HepG2 (cell line): ENCODE results near the gene CBLC. TPM values are rescaled to one million over a fixed set of nuclear protein-coding genes. Genes with fewer than 3 reads are reported as not detected.

ENCODE experiments used
- ARID4A ChIP-seq: sonication (generic); formaldehyde crosslinking; IDR thresholded peaks from 2 replicates; pipeline ENCODE4 v1.5.0; 2020; ENCODE audit warnings: mild to moderate bottlenecking, missing genetic modification reagents, borderline replicate concordance
- ASH2L ChIP-seq: fragments of 300-600, 200-600 bp; sonication (generic); IDR thresholded peaks from 2 replicates; pipeline ENCODE4 v1.7.0; 2017; ENCODE audit warnings: low read depth, mild to moderate bottlenecking, moderate library complexity, mixed read lengths, low read length; ENCODE audit not compliant: insufficient read length
- CREB3 ChIP-seq: sonication (generic); formaldehyde crosslinking; IDR thresholded peaks from 2 replicates; pipeline ENCODE4 v1.5.0; 2020; ENCODE audit warnings: missing genetic modification reagents
- E2F1 ChIP-seq: sonication (generic); formaldehyde crosslinking; IDR thresholded peaks from 2 replicates; pipeline ENCODE4 v1.5.0; 2020; ENCODE audit warnings: missing genetic modification reagents
- ETV6 ChIP-seq: sonication (generic); formaldehyde crosslinking; conservative IDR thresholded peaks from 2 replicates; pipeline ENCODE4 v1.4.0; 2020; ENCODE audit warnings: missing genetic modification reagents
- GABPB1 ChIP-seq: IDR thresholded peaks from 2 replicates; pipeline ENCODE4 v1.6.1; 2016; ENCODE audit warnings: mild to moderate bottlenecking, missing genetic modification reagents, moderate library complexity, missing compliant biosample characterization
- HMGXB4 ChIP-seq, 2 experiments: sonication (generic) in 1 of 2; formaldehyde crosslinking in 1 of 2; IDR thresholded peaks; 2 replicates each; pipeline versions ENCODE4 v1.4.0 to v1.6.1; 2018 to 2020; ENCODE audit warnings: missing genetic modification reagents in 2 of 2, borderline replicate concordance in 1 of 2, low read depth in 1 of 2, mild to moderate bottlenecking in 1 of 2, missing biosample characterization in 1 of 2
- HOXA5 ChIP-seq: sonication (generic); formaldehyde crosslinking; IDR thresholded peaks from 2 replicates; pipeline ENCODE4 v1.4.0; 2020; ENCODE audit warnings: missing genetic modification reagents
- KDM5B ChIP-seq: sonication (generic); formaldehyde crosslinking; IDR thresholded peaks from 2 replicates; pipeline ENCODE4 v1.4.0; 2020; ENCODE audit warnings: missing genetic modification reagents, mild to moderate bottlenecking, borderline replicate concordance
- MAX ChIP-seq: IDR thresholded peaks from 2 replicates; pipeline ENCODE4 v1.6.1; 2012; ENCODE audit warnings: inconsistent platforms
- RAD21 ChIP-seq: fragments of 450-650 bp; formaldehyde crosslinking; IDR thresholded peaks from 2 replicates; pipeline ENCODE4 v1.5.0; 2020; ENCODE audit warnings: mild to moderate bottlenecking
- TAF1 ChIP-seq: sonication (generic); formaldehyde crosslinking; IDR thresholded peaks from 2 replicates; pipeline ENCODE4 v1.4.0; 2020; ENCODE audit warnings: missing genetic modification reagents
- TEAD3 ChIP-seq: optimal IDR thresholded peaks from 2 replicates; pipeline ENCODE3; 2016; ENCODE audit warnings: borderline replicate concordance
- ZBTB33 ChIP-seq: sonication (generic); formaldehyde crosslinking; IDR thresholded peaks from 2 replicates; pipeline ENCODE4 v1.4.0; 2020; ENCODE audit warnings: missing genetic modification reagents
- ZFP91 ChIP-seq: sonication (generic); formaldehyde crosslinking; IDR thresholded peaks from 2 replicates; pipeline ENCODE4 v1.9.0; 2022; ENCODE audit warnings: missing genetic modification reagents, mild to moderate bottlenecking, borderline replicate concordance
- polyA plus RNA-seq, 8 experiments: library from polyadenylated mRNA; depleted of rRNA in 3 of 8; stranded (reverse) in 7 of 8; unstranded in 1 of 8; fragments of >200 nt; fragmentation: Illumina TruSeq in 4 of 8; extraction: Trizol in 4 of 8; gene quantifications; 2 replicates each; pipeline versions ENCODE4 v1.2.1 to v1.2.3, GENCODE V29; 2011 to 2016; ENCODE audit warnings: low read depth in 4 of 8, missing spikeins in 1 of 8, mixed read lengths in 1 of 8; ENCODE audit not compliant: insufficient read depth in 1 of 8
- total RNA-seq, 5 experiments: library from RNA; depleted of rRNA; stranded (reverse); fragments of >200 nt; fragmentation: Illumina TruSeq; extraction: Trizol; gene quantifications; 2 replicates each; pipeline ENCODE4 v1.2.3, GENCODE V29; 2016; ENCODE audit warnings: low read depth in 1 of 5

Gene CBLC
- total and polyA plus RNA-seq, 2 of the 13 experiments (the other 11 are each of a cell fraction or from before 2014, with no cell fraction given), result 1.8 to 2.6 TPM

GRCh38 chr19:44846455-44847143 lies 68.9 kb downstream of the CBLC start (continued):
- TF ChIP-seq ZBTB33 (CRISPR knock-in tag) (no peak), TAF1 (peak; percentile 49), MAX (no peak), HOXA5 (CRISPR knock-in tag) (0 out of 2 replicates have a peak, but pooled peaks have one; percentile 31), E2F1 (CRISPR knock-in tag) (no peak), RAD21 (CRISPR knock-in tag) (peak; percentile 63; the same call in 1 of the 2 replicates), ZFP91 (CRISPR knock-in tag) (0 out of 2 replicates have a peak, but pooled peaks have one; percentile 9), TEAD3 (CRISPR knock-in tag) (peak; percentile 79), ASH2L (peak; percentile 42), CREB3 (no peak), ARID4A (CRISPR knock-in tag) (0 out of 2 replicates have a peak, but pooled peaks have one; percentile 9), HMGXB4 (CRISPR knock-in tag; IDR thresholded peaks at IDR 0.05; ENCODE audit: borderline replicate concordance in 1 of 2, low read depth in 1 of 2) (no peak; a peak in 1 of 4 replicates), GABPB1 (CRISPR knock-in tag) (peak; percentile 20; the same call in 1 of the 2 replicates), ETV6 (CRISPR knock-in tag) (0 out of 2 replicates have a peak, but pooled peaks have one; percentile 11), KDM5B (CRISPR knock-in tag) (no peak)
